GM12878 (cell line): ENCODE results near the gene TMEM120B. TPM values are rescaled to one million over a fixed set of nuclear protein-coding genes. Genes with fewer than 3 reads are reported as not detected.

ENCODE experiments used
- ATAC-seq: fragments of 200-7000 bp; cut with Tn5 transposase; 3 replicates; pipeline ENCODE4 v1.9.1; 2020; ENCODE audit warnings: mild to moderate bottlenecking, moderate library complexity
- BruUV-seq: library from RNA; stranded (reverse); fragments of 400-500 nt; replicated peaks from 2 replicates; lab custom pipeline; 2021; lab: Mats Ljungman, UMichigan
- CTCF ChIA-PET: fragments of 300-600 bp; sonication (Branson Sonifier 250); formaldehyde crosslinking; extraction: SDS; loops from one replicate; lab custom pipeline; 2021; ENCODE audit warnings: inconsistent platforms; lab: Yijun Ruan, JAX
- POLR2A ChIA-PET: fragments of 350-600 bp; formaldehyde crosslinking; extraction: SDS; loops from one replicate; lab custom pipeline; 2021; ENCODE audit warnings: inconsistent platforms; lab: Charles Lee
- RAD21 ChIA-PET: fragments of 300-600 bp; sonication (Branson Sonifier 250); formaldehyde crosslinking; loops from one replicate; lab custom pipeline; 2023; ENCODE audit warnings: antibody characterized with exemption; ENCODE audit not compliant: unreplicated experiment; lab: Charles Lee
- SMC1A ChIA-PET: fragments of 300-600 bp; sonication (Branson Sonifier 250); formaldehyde crosslinking; loops from one replicate; lab custom pipeline; 2023; ENCODE audit not compliant: unreplicated experiment, uncharacterized antibody; lab: Charles Lee
- DNase-seq: peaks from one replicate; pipeline ENCODE4 v3.0.0-alpha.2; 2011; ENCODE audit warnings: low read depth, low spot score
- FAIRE-seq: peaks from 3 replicates; lab custom pipeline; 2011; peaks lifted over from hg19 to GRCh38; lab: Jason Lieb, UNC
- H2AFZ ChIP-seq: 2 replicates; pipeline ENCODE4 v1.6.0; 2011; ENCODE audit warnings: low read depth, low read length, control low read depth; ENCODE audit not compliant: control insufficient read depth
- H3K27ac ChIP-seq: 2 replicates; pipeline ENCODE4 v1.5.1; 2011; ENCODE audit warnings: control low read depth; ENCODE audit not compliant: control insufficient read depth, insufficient read depth
- H3K27me3 ChIP-seq, 2 experiments: replicated peaks in 1 of 2; 2 replicates each; pipeline versions ENCODE4 v1.6.0 to v1.6.1; 2011; ENCODE audit warnings: low read length in 1 of 2; ENCODE audit not compliant: control insufficient read depth in 2 of 2, insufficient read depth in 2 of 2
- H3K36me3 ChIP-seq, 2 experiments: 2 replicates each; pipeline ENCODE4 v1.5.1; 2011; ENCODE audit warnings: low read length in 1 of 2; ENCODE audit not compliant: control insufficient read depth in 2 of 2, insufficient read depth in 2 of 2
- H3K4me1 ChIP-seq: 2 replicates; pipeline ENCODE4 v1.6.1; 2011; ENCODE audit warnings: mild to moderate bottlenecking, low read length, moderate library complexity, mixed read lengths; ENCODE audit not compliant: control insufficient read depth, insufficient read depth
- H3K4me2 ChIP-seq: 2 replicates; pipeline ENCODE4 v1.6.0; 2011; ENCODE audit warnings: control low read depth; ENCODE audit not compliant: control insufficient read depth, insufficient read depth
- H3K4me3 ChIP-seq: fragments of 200-600 bp; sonication (generic); 2 replicates; pipeline ENCODE4 v1.5.1; 2016
- H3K79me2 ChIP-seq: 2 replicates; pipeline ENCODE4 v1.6.0; 2011; ENCODE audit warnings: low read length; ENCODE audit not compliant: control insufficient read depth, insufficient read depth
- H3K9ac ChIP-seq: 2 replicates; pipeline ENCODE4 v1.8.0; 2011; ENCODE audit warnings: low read length, control low read depth, mixed read lengths; ENCODE audit not compliant: control insufficient read depth, insufficient read depth
- H3K9me3 ChIP-seq: replicated peaks from 3 replicates; pipeline ENCODE4 v1.5.1; 2011; ENCODE audit warnings: mild to moderate bottlenecking, low read length; ENCODE audit not compliant: control insufficient read depth, insufficient read depth
- H4K20me1 ChIP-seq: 2 replicates; pipeline ENCODE4 v1.6.0; 2011; ENCODE audit not compliant: control insufficient read depth, insufficient read depth
- BACH1 ChIP-seq: fragments of 450-650 bp; IDR thresholded peaks from 2 replicates; pipeline ENCODE4 v1.6.1; 2017; ENCODE audit warnings: mild to moderate bottlenecking, borderline replicate concordance
- CBX3 ChIP-seq: fragments of 200-600 bp; sonication (generic); IDR thresholded peaks from 2 replicates; pipeline ENCODE4 v1.6.1; 2016; ENCODE audit warnings: low read depth, borderline replicate concordance
- CHD4 ChIP-seq: fragments of 200-600 bp; sonication (generic); IDR thresholded peaks from 2 replicates; pipeline ENCODE4 v1.6.1; 2016; ENCODE audit warnings: mild to moderate bottlenecking
- DPF2 ChIP-seq: fragments of 450-650 bp; IDR thresholded peaks from 2 replicates; pipeline ENCODE4 v1.6.1; 2017; ENCODE audit warnings: mild to moderate bottlenecking
- E4F1 ChIP-seq: fragments of 450-650 bp; IDR thresholded peaks from 2 replicates; pipeline ENCODE4 v1.6.1; 2018; ENCODE audit warnings: borderline replicate concordance, mild to moderate bottlenecking; ENCODE audit not compliant: partially characterized antibody
- HCFC1 ChIP-seq: fragments of 150-350 bp; IDR thresholded peaks from 2 replicates; pipeline ENCODE4 v1.6.1; 2014; ENCODE audit warnings: low read length
- HDAC6 ChIP-seq: fragments of 200-600 bp; sonication (generic); IDR thresholded peaks from one replicate; pipeline ENCODE4 v1.8.0; 2017; ENCODE audit warnings: antibody characterized with exemption; ENCODE audit not compliant: unreplicated experiment
- MEF2A ChIP-seq: IDR thresholded peaks from 2 replicates; pipeline ENCODE4 v1.6.1; 2011; ENCODE audit warnings: low read depth, mild to moderate bottlenecking, low read length, moderate library complexity; ENCODE audit not compliant: insufficient read depth
- NBN ChIP-seq: fragments of 450-650 bp; IDR thresholded peaks from 2 replicates; pipeline ENCODE4 v1.6.1; 2016
- NFIC ChIP-seq: IDR thresholded peaks from 2 replicates; pipeline ENCODE4 v1.6.1; 2012; ENCODE audit warnings: low read depth, mild to moderate bottlenecking, inconsistent platforms, low read length, moderate library complexity
- POLR2A ChIP-seq: IDR thresholded peaks from 2 replicates; pipeline ENCODE4 v1.6.1; 2011; ENCODE audit warnings: low read depth, mild to moderate bottlenecking, low read length
- SIX5 ChIP-seq: IDR thresholded peaks from 2 replicates; pipeline ENCODE4 v1.6.1; 2011; ENCODE audit warnings: mild to moderate bottlenecking, low read depth, low read length, moderate library complexity; ENCODE audit not compliant: severe bottlenecking
- STAT3 ChIP-seq: IDR thresholded peaks from 2 replicates; pipeline ENCODE4 v1.6.1; 2011; ENCODE audit warnings: low read depth, low read length, improper control_type of control experiment
- YBX1 ChIP-seq: fragments of 450-650 bp; IDR thresholded peaks from 2 replicates; pipeline ENCODE4 v1.6.1; 2016; ENCODE audit warnings: antibody characterized with exemption
- ZNF207 ChIP-seq: fragments of 450-650 bp; IDR thresholded peaks from 2 replicates; pipeline ENCODE4 v1.6.1; 2014; ENCODE audit warnings: antibody characterized with exemption, mild to moderate bottlenecking, borderline replicate concordance
- ZNF687 ChIP-seq: fragments of 450-650 bp; IDR thresholded peaks from 2 replicates; pipeline ENCODE4 v1.6.1; 2017; ENCODE audit warnings: mild to moderate bottlenecking, moderate library complexity
- WGBS: methylation state at CpG from one replicate; pipeline ENCODE4 v1.1.6; 2016; ENCODE audit warnings: low lambda C conversion rate; ENCODE audit not compliant: insufficient replicate concordance, insufficient coverage; ENCODE audit errors: missing lambda C conversion rate; 5-methylcytosine and 5-hydroxymethylcytosine counted together
- in situ Hi-C: fragments of 300-500 bp; cut with MboI; formaldehyde crosslinking; loops from 9 replicates; pipeline ENCODE4 v1.14.3; 2018; ENCODE audit warnings: mixed read lengths
- intact Hi-C: fragments of 100-400 bp; cut with micrococcal nuclease; formaldehyde crosslinking; loops from one replicate; pipeline ENCODE4 v1.14.2; 2022; ENCODE audit not compliant: unreplicated experiment
- polyA plus RNA-seq, 11 experiments: library from polyadenylated mRNA; depleted of rRNA in 4 of 11; unstranded in 6 of 11; stranded (reverse) in 5 of 11; fragments of >200 nt; fragmentation: Nextera tagmentation in 4 of 11; fragmentation: Illumina TruSeq in 1 of 11; extraction: Ambion mirVana in 4 of 11; extraction: Trizol in 1 of 11; gene quantifications; 1 replicate in 1 of 11; 2 replicates in 10 of 11; pipeline versions ENCODE4 v1.2.1 to v1.2.3, GENCODE V29; 2011 to 2016; ENCODE audit warnings: inconsistent platforms in 2 of 11, missing spikeins in 2 of 11, low read depth in 1 of 11
- total RNA-seq, 4 experiments: library from RNA; depleted of rRNA in 3 of 4; stranded (reverse); fragments of >200 nt in 3 of 4; fragmentation: Illumina TruSeq in 1 of 4; extraction: Trizol in 1 of 4; gene quantifications; 2 replicates each; pipeline versions ENCODE4 v1.2.1 to v1.2.3, GENCODE V29; 2013 to 2021

Gene TMEM120B
- total and polyA plus RNA-seq, 10 of the 15 experiments (the other 5 are each of a cell fraction or from before 2014, with no cell fraction given): 4.0 to 26.2 (median 9.2) TPM

- ChIA-PET SMC1A (interaction anchor here (1.3 to 12.2 kb wide), 6 partner anchors 8 to 124 kb away, joined by 3 to 226 read pairs (median 8); partner anchors contain the start of genes PSMD9 and RHOF), RAD21 (interaction anchor here (1.2 to 13.1 kb wide), 5 partner anchors 8 to 78 kb away, joined by 3 to 395 read pairs (median 14); partner anchors contain the start of genes PSMD9 and RHOF), CTCF (interaction anchor here (1.0 to 13.6 kb wide), 11 partner anchors 13 to 83 kb away, joined by 3 to 565 read pairs (median 11); partner anchors contain the start of genes PSMD9 and RHOF)
- BruUV-seq: no TSS peak
- no peak overlapping the region for H3K27ac ChIP-seq
- DNase-seq (no peak), FAIRE-seq (no peak), ATAC-seq (no peak)
- H3K79me2 ChIP-seq: peaks cover 54% of the 10 kb centered on the region
- H3K4me3 ChIP-seq: 0 out of 2 replicates have a peak overlapping the region, but pooled peaks have one; percentile 82
- peaks cover 9% of the 10 kb centered on the region for H4K20me1 ChIP-seq
- peaks cover 23% of the 10 kb centered on the region for H3K4me1 ChIP-seq
- no peak overlapping the region for H3K9ac ChIP-seq
- peaks cover 6 to 20% of the 10 kb centered on the region in 2 experiments; a peak in 3 of 4 replicates for H3K36me3 ChIP-seq
- intact Hi-C loops: no loop called here
- in situ Hi-C loops: no loop called here
- no peak overlapping the region for H3K4me2 ChIP-seq
- no peaks in the 10 kb centered on the region for H3K9me3 ChIP-seq
- TF ChIP-seq POLR2A: no peak
- TF ChIP-seq YBX1: no peak
- no peak for TF ChIP-seq MEF2A
- no peak for TF ChIP-seq STAT3
- no peak for TF ChIP-seq ZNF207
- TF ChIP-seq NFIC: no peak
- TF ChIP-seq SIX5: no peak
- no peak for TF ChIP-seq ZNF687
- no peak for TF ChIP-seq DPF2
- no peak for TF ChIP-seq CHD4
- no peak for TF ChIP-seq BACH1
- no peak for TF ChIP-seq HCFC1
- TF ChIP-seq HDAC6: no peak
- no peak for TF ChIP-seq E4F1
- no peak for TF ChIP-seq CBX3
- no peak for TF ChIP-seq NBN
- TF ChIP-seq, all 136 proteins: peak for 0
- Histone ChIP-seq H3K27me3 (no peaks in the 10 kb centered on the region), H2AFZ (no peak overlapping the region)
- whole genome bisulfite sequencing: 94% methylated on average over 31 of the region's 33 CpGs
- POLR2A ChIA-PET: interaction anchor here (0.6 to 2.5 kb wide), 7 partner anchors 8 to 181 kb away, joined by 3 to 48 read pairs (median 5); partner anchors contain the start of gene RHOF
Measured at GRCh38 chr12:121810234-121810817, 97.8 kb downstream of the TMEM120B start.
